GM18870 (cell line): ENCODE results near the gene IL1RAPL2.
"Not testable (repeated sequence)": the region's sequence is repeated elsewhere in the genome, so short reads cannot be mapped to it uniquely, and the experiment has no call there.

Experiments used
- ATAC-seq: cut with Tn5 transposase; IDR thresholded peaks from one replicate; pipeline ENCODE4 v1.9.1; 2021; ENCODE audit warnings: moderate library complexity; ENCODE audit not compliant: unreplicated experiment

The IL1RAPL2 gene

DNA sequence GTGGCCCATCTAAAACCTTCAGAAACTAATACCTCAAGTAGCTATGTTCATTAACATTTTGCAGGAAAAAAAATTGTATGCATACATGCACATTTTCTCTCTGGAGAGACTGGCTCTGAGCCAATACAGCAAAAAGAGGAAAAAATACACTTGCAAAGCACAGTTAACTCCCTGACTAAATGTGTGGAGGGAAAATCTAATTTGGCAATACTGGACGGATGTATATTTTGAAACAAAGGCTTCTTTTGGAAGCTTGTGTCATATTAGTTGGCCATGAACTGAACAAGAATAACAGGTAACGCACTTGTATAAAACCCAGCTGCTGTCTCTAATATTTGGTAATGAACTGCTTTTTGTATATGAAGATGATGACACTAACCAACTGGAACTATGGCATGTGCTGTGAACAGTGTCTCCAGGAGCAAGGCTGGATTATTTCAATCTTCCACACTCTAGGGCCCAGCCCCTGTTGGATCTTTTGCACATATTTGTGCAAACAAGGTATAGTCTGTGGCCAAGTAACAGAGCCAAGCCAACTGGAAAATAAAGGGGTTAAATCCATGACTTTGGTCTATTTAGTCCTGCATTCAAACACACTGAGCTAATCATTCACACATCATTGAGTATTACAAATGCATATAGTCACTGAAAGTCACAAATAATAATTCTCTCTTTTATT, 1188.4 kb downstream of the IL1RAPL2 start:
- no peak for ATAC-seq

DNA sequence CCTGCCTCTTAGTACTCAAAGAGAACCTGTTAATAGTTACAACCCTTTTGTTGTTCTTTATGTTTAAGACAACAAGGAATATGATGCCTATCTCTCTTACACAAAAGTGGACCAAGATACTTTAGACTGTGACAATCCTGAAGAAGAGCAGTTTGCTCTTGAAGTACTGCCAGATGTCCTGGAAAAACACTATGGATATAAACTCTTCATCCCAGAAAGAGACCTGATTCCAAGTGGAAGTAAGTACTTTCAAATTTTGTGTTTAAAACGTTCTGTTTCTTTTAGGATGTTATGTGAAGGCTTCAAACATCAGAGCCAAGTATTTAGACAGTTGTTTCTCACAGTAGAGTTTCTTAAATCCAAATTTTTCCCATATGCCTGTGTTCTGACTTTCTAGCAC, 1189.1 kb downstream of the IL1RAPL2 start:
- ATAC-seq = no peak

DNA sequence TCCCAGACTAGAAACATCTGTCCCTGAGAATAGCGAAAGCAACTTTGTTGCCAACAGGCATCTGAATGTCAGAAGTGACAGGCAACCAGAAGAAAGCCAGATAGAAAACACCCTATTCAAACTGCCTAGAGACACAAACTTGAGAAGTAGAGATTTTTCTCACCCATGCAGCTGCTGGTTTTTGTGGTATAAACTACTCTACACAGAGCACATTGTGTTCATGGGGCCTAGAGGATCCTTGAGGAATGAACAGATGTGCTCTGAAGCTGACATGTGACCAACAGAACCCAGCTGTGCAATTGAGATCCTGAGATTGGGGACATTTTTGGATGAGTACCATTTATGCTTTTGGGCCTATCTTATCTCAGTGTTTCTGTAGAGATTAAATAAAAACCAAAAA, 1192.8 kb downstream of the IL1RAPL2 start:
- ATAC-seq = no peak

DNA sequence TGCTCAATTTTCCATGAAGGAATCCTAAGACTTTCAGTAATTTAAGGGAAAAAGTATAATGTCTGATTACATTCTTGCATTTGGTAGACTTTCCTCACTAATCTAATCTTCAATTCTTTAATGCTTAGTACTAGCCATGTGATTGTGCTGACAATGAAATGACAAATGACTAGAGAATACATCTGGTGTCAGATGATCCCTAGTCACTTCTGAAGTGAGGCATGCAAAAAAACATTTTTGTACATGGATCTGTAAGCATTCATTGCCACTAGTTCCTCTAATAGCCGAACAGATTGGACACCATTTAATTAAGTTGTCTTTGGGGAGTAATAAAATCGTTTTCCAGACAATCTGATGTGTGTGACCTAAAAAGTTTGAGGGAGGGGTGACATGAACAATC, 1193.6 kb downstream of the IL1RAPL2 start:
- no peak for ATAC-seq

DNA sequence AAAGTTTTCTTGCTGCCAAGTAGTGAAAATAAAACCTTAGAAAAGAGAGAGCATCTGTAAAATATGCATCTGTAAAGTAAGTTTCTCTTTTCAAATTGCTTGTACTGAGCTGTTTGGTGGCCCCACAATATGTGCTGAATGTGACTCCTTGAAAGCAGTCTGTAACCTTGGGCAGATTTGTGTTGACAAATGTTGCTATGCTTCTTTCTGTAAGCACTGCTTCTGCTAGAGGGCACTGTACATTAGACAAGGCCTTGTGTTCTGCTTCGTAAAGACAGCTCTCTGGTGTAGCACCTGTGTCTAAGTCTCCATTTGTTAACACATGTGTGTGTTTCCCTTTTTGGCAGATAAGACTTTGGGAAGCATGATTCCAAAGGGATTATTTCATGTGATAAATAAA, 1199.7 kb downstream of the IL1RAPL2 start:
- peak; percentile 55 for ATAC-seq

DNA sequence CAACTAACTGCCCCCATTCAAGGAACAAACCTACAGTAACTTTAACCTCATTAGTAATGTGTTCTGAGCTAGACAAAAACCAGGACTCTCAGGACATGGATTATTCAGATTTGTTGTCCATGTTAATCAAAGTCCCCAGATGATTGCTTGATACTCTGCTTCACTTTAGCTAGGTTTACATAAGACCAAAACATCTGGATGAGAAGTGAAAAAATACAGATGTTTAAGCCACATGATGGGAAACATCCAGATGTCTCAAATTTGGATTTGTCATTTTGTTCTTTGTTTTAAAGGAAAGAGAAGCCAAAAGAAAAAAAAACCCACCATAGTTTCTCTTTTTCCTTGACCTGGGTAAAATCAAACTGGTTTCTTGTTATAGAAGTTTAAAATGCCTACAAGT, 1207.8 kb downstream of the IL1RAPL2 start:
- no peak for ATAC-seq

DNA sequence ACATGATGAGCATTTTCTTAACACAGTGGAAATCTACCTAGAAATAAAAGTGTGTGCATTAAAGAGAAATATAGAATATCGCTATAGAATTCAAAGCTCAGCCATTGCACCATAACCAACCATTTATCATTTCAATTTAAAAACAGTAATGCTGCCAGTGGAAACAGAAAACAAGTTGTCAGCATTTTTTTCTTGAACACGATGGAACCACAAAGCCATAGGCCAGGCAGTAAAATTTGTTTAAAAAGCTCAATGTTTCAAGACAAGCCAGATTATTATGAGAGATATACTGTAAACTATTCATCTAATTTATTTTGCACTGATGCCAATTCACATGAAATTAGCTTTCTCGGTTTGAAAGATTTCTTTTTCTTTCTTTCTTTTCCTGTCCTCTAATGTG, 1209.7 kb downstream of the IL1RAPL2 start:
- ATAC-seq = no peak

DNA sequence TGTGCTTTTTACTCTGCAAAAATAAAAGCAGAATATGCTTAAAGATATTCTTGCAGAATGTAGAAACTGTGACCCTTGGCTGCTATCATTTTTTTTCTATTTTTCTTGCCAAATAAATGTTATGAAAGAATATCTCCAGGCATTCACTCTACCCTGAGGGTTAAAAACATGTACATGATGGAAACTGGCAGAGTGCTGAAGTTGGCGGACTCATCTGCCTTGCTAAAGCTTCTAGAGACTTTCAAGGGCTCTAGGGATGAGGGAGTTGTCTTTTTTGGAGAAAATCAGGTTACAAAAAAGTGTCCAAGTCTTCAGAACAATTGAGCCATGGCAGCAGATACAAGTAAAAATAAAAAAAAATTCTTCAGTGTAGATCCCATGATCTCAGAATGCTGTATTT, 1215.8 kb downstream of the IL1RAPL2 start:
- no peak for ATAC-seq

DNA sequence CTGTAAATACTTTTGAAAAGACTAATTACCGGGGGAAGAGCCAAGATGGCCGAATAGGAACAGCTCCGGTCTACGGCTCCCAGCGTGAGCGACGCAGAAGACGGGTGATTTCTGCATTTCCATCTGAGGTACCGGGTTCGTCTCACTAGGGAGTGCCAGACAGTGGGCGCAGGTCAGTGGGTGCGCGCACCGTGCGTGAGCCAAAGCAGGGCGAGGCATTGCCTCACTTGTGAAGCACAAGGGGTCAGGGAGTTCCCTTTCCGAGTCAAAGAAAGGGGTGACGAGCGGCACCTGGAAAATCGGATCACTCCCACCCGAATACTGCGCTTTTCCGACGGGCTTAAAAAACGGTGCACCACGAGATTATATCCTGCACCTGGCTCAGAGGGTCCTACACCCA, 1230.9 kb downstream of the IL1RAPL2 start:
- not testable (repeated sequence) for ATAC-seq

DNA sequence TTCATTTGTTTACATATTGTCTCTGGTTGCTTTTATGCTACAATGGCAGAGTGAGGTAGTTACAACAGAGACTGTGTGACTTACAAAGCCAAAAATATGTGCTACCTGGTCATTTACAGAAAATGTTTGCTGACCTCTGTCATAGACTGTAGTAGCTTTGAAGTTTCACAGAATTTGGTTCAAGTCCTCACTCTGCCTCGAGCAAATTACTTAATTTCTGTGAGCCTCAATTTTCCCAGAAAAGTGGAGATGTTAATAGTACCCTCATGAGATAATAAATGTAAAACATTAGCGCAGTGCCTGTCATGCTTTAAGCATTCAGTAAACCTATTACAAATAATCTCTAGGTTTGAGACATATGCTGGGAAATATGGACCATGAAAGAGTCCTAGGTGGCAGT, 1237.9 kb downstream of the IL1RAPL2 start:
- no peak for ATAC-seq

DNA sequence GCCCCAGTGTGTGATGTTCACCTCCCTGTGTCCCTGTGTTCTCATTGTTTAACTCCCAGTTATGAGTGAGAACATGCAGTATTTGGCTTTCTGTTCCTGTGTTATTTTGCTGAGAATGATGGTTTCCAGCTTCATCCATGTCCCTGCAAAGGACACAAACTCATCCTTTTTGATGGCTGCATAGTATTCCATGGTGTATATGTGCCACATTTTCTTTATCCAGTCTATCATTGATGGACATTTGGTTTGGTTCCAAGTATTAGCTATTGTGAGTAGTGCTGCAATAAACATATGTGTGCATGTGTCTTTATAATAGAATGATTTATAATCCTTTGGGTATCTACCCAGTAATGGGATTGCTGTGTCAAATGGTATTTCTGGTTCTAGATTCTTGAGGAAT, 1239.7 kb downstream of the IL1RAPL2 start:
- ATAC-seq = not testable (repeated sequence)

DNA sequence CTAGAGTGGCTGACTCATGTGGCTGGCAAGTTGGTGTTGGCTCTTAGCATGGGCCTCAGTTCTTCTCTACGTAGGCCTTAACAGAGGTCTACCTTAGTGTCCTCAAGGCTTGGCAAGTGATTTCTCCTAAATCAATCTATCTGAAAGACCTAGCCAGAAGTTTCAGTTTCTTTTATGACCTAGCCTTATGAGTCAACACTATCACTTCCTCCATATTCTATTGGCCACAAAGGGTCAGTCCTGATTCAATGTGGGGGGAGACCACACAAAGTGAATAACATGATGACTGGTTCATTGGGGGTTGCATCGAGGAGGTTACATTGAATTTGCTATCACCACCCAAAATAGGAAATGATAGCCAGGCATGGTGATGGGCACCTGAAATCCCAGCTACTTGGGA, 1250.5 kb downstream of the IL1RAPL2 start:
- no peak for ATAC-seq
